HEK293 (cell line): ENCODE measurements around the gene FHIT.

ENCODE experiments used
- CTCF ChIP-seq: fragments of 450-650 bp; formaldehyde crosslinking; IDR thresholded peaks from 2 replicates; pipeline ENCODE4 v1.5.1; 2016; ENCODE audit warnings: missing biosample characterization, missing genetic modification characterization
- PRDM4 ChIP-seq: fragments of 450-650 bp; formaldehyde crosslinking; IDR thresholded peaks from 2 replicates; pipeline ENCODE4 v1.5.1; 2017; ENCODE audit warnings: missing biosample characterization, missing genetic modification characterization
- ZBTB44 ChIP-seq: fragments of 450-650 bp; IDR thresholded peaks from 2 replicates; pipeline ENCODE4 v1.5.1; 2018; ENCODE audit warnings: missing biosample characterization, mild to moderate bottlenecking, missing genetic modification characterization
- ZNF132 ChIP-seq: fragments of 450-650 bp; formaldehyde crosslinking; IDR thresholded peaks from 2 replicates; pipeline ENCODE4 v1.5.1; 2017; ENCODE audit warnings: missing biosample characterization, missing genetic modification characterization, borderline replicate concordance
- ZNF354C ChIP-seq: fragments of 450-650 bp; formaldehyde crosslinking; IDR thresholded peaks from 2 replicates; pipeline ENCODE4 v1.5.1; 2016; ENCODE audit warnings: missing biosample characterization, missing genetic modification characterization, low read depth, borderline replicate concordance
- ZNF518A ChIP-seq: fragments of 450-650 bp; formaldehyde crosslinking; conservative IDR thresholded peaks from 2 replicates; pipeline ENCODE4 v1.5.1; 2016; ENCODE audit warnings: low read depth, missing biosample characterization, missing genetic modification characterization
- ZNF549 ChIP-seq: fragments of 450-650 bp; IDR thresholded peaks from 2 replicates; pipeline ENCODE4 v1.5.1; 2018; ENCODE audit warnings: missing biosample characterization, missing genetic modification characterization, mild to moderate bottlenecking, inconsistent platforms, moderate library complexity
- ZNF560 ChIP-seq: fragments of 450-650 bp; formaldehyde crosslinking; IDR thresholded peaks from 2 replicates; pipeline ENCODE4 v1.5.1; 2017; ENCODE audit warnings: missing biosample characterization, missing genetic modification characterization, borderline replicate concordance
- ZNF580 ChIP-seq: fragments of 450-650 bp; formaldehyde crosslinking; IDR thresholded peaks from 2 replicates; pipeline ENCODE4 v1.5.1; 2016; ENCODE audit warnings: missing biosample characterization, missing genetic modification characterization
- ZSCAN18 ChIP-seq: fragments of 450-650 bp; formaldehyde crosslinking; IDR thresholded peaks from 2 replicates; pipeline ENCODE4 v1.5.1; 2016; ENCODE audit warnings: missing biosample characterization, missing genetic modification characterization

GRCh38 chr3:60980342-60980692 lies 270.9 kb downstream of the FHIT start:
- no peak for TF ChIP-seq ZNF580 (tag by site-specific recombination)
- TF ChIP-seq CTCF: no peak
- TF ChIP-seq ZSCAN18: no peak
- no peak for TF ChIP-seq ZNF132 (tag by site-specific recombination)
- no peak for TF ChIP-seq ZBTB44 (tag by site-specific recombination)
- no peak for TF ChIP-seq ZNF354C (tag by site-specific recombination)
- TF ChIP-seq ZNF560 (tag by site-specific recombination): no peak
- TF ChIP-seq ZNF518A (tag by site-specific recombination): no peak
- no peak for TF ChIP-seq ZNF549 (tag by site-specific recombination)
- no peak for TF ChIP-seq PRDM4 (tag by site-specific recombination)
